HG03039 (cell line): ENCODE data around the gene ARMC9.
"Not testable (repeated sequence)": the region's sequence is repeated elsewhere in the genome, so short reads cannot be mapped to it uniquely, and the experiment has no call there.

ENCODE experiments used
- ATAC-seq: cut with Tn5 transposase; IDR thresholded peaks from one replicate; pipeline ENCODE4 v1.9.1; 2021; ENCODE audit warnings: mild to moderate bottlenecking, moderate library complexity; ENCODE audit not compliant: unreplicated experiment

ARMC9 gene

DNA sequence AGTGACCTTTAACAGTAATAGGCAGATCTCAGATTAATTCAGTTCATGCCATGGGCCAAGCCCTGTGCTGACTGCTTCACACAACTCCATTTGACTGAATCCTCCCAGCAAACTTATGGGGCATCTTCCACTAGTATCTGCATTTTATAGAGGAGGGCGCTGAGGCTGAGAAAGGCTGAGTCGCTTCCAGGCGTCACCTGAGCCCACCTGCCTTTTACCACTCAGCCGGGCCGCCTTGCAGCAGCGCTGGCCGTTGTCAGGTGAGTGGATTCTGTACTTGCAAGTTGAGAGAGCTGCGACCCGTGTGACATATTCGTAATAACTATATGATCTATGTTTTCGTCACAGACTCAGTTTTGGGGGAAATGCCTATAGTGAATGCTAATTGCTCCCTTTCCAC lies 137.8 kb downstream of the ARMC9 start:
- no peak for ATAC-seq

DNA sequence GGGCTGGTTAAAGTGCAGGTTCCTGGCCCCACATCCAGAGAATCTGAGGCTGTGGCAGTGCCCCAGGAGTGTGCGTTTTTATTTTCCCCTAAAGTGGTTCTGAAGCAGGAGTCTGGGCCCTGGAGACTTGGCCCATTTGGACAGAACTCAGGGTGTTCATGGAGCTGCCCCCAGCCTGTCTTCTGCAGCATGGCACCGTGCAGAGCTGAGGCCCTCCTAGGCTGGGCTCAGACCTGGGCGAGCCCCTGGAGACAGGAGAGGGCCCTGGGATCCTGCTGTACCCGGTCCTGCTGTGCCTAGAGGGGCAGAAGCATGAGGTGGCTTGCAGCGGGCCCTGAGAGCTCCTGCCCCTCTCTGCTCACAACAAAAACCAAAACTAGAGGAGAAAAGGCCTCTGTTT lies 138.3 kb downstream of the ARMC9 start:
- no peak for ATAC-seq

- no peak for ATAC-seq
Measured at GRCh38 chr2:231337807-231338759, 139.7 kb downstream of the ARMC9 start.

GRCh38 chr2:231339316-231339715 lies 140.9 kb downstream of the ARMC9 start:
- ATAC-seq = no peak

- ATAC-seq = no peak
Measured at GRCh38 chr2:231341100-231341499, 142.7 kb downstream of the ARMC9 start.

- no peak for ATAC-seq
Measured at GRCh38 chr2:231342061-231342711, 143.8 kb downstream of the ARMC9 start.

DNA sequence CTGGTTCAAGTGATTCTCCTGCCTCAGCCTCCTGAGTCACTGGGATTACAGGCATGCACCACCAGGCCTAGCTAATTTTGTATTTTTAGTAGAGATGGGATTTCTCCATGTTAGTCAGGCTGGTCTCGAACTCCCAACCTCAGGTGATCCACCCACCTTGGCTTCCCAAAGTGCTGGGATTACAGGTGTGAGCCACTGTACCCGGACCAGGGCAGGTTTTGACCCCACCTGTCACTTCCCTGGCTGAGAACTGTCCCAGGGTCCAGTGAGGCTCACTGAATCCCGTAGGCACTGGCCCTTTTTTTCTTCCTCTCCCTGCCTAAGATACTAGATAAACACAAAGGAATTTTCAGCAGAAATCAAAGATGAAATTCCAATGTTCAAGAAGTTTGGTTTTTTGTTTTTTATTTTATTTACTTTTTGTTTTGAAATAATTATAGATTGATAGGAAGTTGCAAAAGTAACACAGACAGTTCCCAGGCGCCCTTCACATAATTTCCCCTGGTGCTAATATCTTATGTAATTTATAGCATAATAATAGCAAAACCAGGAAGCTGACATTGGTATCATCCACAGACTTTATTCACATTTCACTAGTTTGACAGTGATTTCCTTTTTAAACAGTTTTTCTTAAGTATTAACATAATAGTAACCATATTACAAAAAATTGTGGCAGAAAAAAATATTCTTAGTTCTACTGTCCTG lies 144.7 kb downstream of the ARMC9 start:
- no peak for ATAC-seq

GRCh38 chr2:231343988-231344387 lies 145.6 kb downstream of the ARMC9 start:
- ATAC-seq = no peak

GRCh38 chr2:231344851-231345250 lies 146.4 kb downstream of the ARMC9 start:
- ATAC-seq = no peak

DNA sequence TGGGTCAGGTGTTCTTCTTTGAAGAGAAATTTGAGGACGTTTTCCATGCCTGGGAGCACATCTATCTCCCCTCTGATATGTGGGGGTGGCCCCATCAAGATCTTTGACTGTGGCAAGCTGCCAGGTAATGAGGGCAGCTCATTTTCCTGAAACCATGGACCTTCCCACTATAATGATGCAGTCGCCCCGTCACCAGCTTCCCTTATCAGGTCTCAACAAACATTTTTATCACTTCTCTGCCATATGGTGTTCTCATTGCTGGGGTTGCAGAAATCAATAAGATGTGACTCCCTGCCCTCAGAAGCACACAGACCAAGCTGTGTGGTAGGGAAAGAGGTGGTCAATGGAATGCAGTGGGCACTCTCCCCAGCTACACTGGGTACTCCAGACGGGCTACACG lies 148.7 kb downstream of the ARMC9 start:
- no peak for ATAC-seq

DNA sequence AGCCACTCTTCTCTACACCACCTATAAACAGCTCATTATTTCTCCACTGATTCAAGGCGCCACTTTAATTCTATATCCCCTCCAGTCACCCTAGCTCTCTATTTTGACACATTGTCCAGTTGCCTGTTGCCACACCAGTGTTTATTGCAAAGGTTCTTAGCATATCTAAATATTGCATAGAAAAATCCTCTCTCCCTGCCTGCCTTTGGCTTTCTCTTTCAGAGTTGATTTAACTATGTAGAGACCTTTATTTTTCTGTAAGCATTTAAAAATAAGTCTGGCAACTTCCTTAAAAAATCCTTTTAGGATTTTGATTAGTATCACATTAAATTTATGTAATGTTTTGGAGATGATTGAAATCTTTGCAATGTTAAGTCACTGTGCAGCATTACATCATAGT lies 149.2 kb downstream of the ARMC9 start:
- ATAC-seq = no peak

- ATAC-seq = no peak
Measured at GRCh38 chr2:231348173-231348572, 149.7 kb downstream of the ARMC9 start.

- ATAC-seq = no peak
Measured at GRCh38 chr2:231348704-231349373, 150.4 kb downstream of the ARMC9 start.

DNA sequence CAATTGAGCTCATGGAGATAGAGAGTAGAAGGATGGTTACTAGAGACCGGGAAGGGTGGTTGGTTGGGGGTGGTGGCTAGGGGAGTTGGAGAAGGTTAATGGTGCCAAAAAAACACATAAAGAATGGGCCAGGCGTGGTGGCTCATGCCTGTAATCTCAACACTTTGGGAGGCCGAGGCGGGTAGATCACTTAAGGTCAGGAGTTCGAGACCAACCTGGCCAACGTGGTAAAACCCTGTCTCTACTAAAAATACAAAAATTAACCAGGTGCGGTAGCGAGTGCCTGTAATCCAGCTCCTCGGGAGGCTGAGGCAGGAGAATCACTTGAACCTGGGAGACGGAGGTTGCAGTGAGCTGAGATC lies 150.9 kb downstream of the ARMC9 start:
- not testable (repeated sequence) for ATAC-seq

GRCh38 chr2:231351648-231352047 lies 153.2 kb downstream of the ARMC9 start:
- ATAC-seq = no peak

DNA sequence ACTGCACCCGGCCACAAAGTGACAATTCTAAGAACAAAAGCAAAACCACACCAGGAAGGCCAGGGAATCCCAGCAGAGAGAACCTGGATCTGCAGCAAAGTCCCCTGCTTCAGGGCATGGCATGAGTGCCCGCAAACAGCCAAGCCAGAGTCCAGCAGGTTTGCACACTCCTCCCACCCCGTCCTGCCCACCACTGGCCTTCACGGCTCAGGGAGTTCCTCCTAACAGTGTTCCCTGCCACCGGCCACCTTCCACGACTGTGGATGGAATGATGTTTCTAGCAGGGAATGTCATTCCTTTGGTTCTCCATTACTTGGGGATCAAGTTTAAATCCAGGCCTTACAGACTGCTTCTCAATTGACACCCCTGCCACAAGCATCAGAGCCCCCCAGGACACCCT lies 155.0 kb downstream of the ARMC9 start:
- no peak for ATAC-seq

GRCh38 chr2:231355508-231356465 lies 157.4 kb downstream of the ARMC9 start:
- ATAC-seq = no peak

GRCh38 chr2:231356466-231356844 lies 158.0 kb downstream of the ARMC9 start:
- no peak for ATAC-seq

DNA sequence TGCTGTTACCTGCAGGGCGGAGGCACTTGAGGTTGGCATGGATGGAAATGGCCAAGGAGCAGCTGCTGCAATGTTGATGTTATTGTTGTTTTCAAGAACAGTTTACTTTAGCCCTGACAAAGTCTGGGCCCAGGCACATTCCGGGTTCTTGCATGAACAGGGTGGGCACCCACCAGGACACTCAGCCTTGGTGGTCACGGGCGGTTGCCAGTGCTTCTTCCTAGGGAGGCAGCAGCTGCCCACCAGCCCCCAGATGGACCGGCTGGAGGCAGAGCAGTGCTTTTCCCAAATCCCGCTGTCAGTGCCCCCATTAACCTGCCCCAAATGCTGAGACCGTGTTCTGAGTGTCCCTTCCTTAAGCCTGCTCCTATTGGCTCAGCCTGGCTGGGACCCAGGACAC lies 158.6 kb downstream of the ARMC9 start:
- no peak for ATAC-seq

DNA sequence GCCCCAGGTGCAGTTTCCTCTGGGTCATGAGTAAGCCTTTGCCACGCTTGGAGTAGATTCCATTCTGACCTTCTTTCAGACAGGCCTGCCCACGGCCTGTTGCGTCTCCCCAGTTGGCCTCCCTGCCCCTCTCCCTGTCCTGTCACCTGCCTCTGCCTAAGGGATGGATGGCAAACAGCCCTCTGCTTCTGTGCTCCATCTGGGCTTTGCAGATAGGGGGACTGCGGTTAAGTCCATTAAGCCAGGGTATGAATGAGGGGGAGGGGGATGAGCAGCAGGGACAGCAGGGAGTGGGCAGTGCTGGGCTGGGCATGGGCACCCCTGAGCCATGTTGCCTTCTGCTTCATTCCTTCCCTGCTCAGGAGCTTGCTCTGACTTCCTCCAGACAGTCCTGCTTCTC lies 159.5 kb downstream of the ARMC9 start:
- no peak for ATAC-seq
